ENCODE data around the gene HOXD8.

Gene HOXD8

GRCh38 chr2:176101842-176102241 is 27.7 kb upstream of the HOXD8 start:
- DNase-seq (ENCODE audit: insufficient read length, low spot score) (no peak), FAIRE-seq (no peak)

GRCh38 chr2:176102309-176102866 is 27.1 kb upstream of the HOXD8 start:
- FAIRE-seq (no peak), DNase-seq (ENCODE audit: insufficient read length, low spot score) (no peak)

GRCh38 chr2:176103194-176103593 is 26.3 kb upstream of the HOXD8 start:
- DNase-seq (ENCODE audit: insufficient read length, low spot score) (no peak), FAIRE-seq (no peak)

- DNase-seq (ENCODE audit: insufficient read length, low spot score) (no peak), FAIRE-seq (no peak)
Measured at GRCh38 chr2:176103742-176104315, 25.7 kb upstream of the HOXD8 start.

GRCh38 chr2:176104316-176105077 is 25.0 kb upstream of the HOXD8 start:
- FAIRE-seq (no peak), DNase-seq (ENCODE audit: insufficient read length, low spot score) (peak; percentile 74)

GRCh38 chr2:176105078-176105729 is 24.3 kb upstream of the HOXD8 start:
- DNase-seq (ENCODE audit: insufficient read length, low spot score) = no peak

GRCh38 chr2:176105730-176106580 is 23.6 kb upstream of the HOXD8 start:
- DNase-seq (ENCODE audit: insufficient read length, low spot score) = no peak
- FAIRE-seq = no peak

More at GRCh38 chr2:176105078-176105729, 24.3 kb upstream of the HOXD8 start:
- FAIRE-seq = no peak

GRCh38 chr2:176106581-176107539 is 22.6 kb upstream of the HOXD8 start, which contains the start of gene HOXD11:
TSS of gene HOXD11 (plus strand) at chr2:176107280. CDS start at chr2:176107356, 76 bp downstream.
- peak; percentile 64 for FAIRE-seq

GRCh38 chr2:176107731-176108181 is 21.7 kb upstream of the HOXD8 start:
- FAIRE-seq (no peak), DNase-seq (ENCODE audit: insufficient read length, low spot score) (no peak)

More at GRCh38 chr2:176106581-176107539, 22.6 kb upstream of the HOXD8 start, which contains the start of gene HOXD11:
- peak; percentile 39 for DNase-seq (ENCODE audit: insufficient read length, low spot score)

- DNase-seq (ENCODE audit: insufficient read length, low spot score) = no peak
- no peak for FAIRE-seq
Measured at GRCh38 chr2:176109192-176109901, 20.2 kb upstream of the HOXD8 start.

- no peak for FAIRE-seq
Measured at GRCh38 chr2:176109946-176110345, 19.6 kb upstream of the HOXD8 start.

GRCh38 chr2:176110415-176111308 is 18.8 kb upstream of the HOXD8 start:
- DNase-seq (ENCODE audit: insufficient read length, low spot score) (no peak), FAIRE-seq (no peak)

More at GRCh38 chr2:176109946-176110345, 19.6 kb upstream of the HOXD8 start:
- DNase-seq (ENCODE audit: insufficient read length, low spot score) = no peak

- FAIRE-seq (peak; percentile 13), DNase-seq (ENCODE audit: insufficient read length, low spot score) (peak; percentile 57)
Measured at GRCh38 chr2:176111309-176111663, 18.2 kb upstream of the HOXD8 start.

GRCh38 chr2:176111846-176112374 is 17.6 kb upstream of the HOXD8 start:
- DNase-seq (ENCODE audit: insufficient read length, low spot score) = no peak

GRCh38 chr2:176112375-176113302 is 16.9 kb upstream of the HOXD8 start:
- DNase-seq (ENCODE audit: insufficient read length, low spot score) (no peak), FAIRE-seq (no peak)

More at GRCh38 chr2:176111846-176112374, 17.6 kb upstream of the HOXD8 start:
- no peak for FAIRE-seq

Data from HTR-8/SVneo (cell line).